Mesenchymal stem cell (in vitro differentiated cells and primary cell): Measurements from ENCODE around the gene COX7B. TPM values are rescaled to one million over a fixed set of nuclear protein-coding genes. Genes with fewer than 3 reads are reported as not detected.

Experiments used
- DNase-seq: peaks from one replicate; pipeline ENCODE4 v3.0.0-alpha.2; 2013
- H2AFZ ChIP-seq: one replicate; pipeline ENCODE4 v1.6.1; 2013; ENCODE audit warnings: low read depth, mild to moderate bottlenecking, control low read depth, inconsistent platforms, low read length, moderate library complexity
- H2AK5ac ChIP-seq: 2 replicates; pipeline ENCODE4 v1.6.1; 2013; ENCODE audit warnings: low read length, moderate library complexity, mild to moderate bottlenecking, inconsistent platforms; ENCODE audit not compliant: severe bottlenecking
- H2BK120ac ChIP-seq: one replicate; pipeline ENCODE4 v1.6.1; 2013; ENCODE audit warnings: low read depth, mild to moderate bottlenecking, inconsistent platforms, low read length, moderate library complexity
- H2BK12ac ChIP-seq, 2 experiments: one replicate each; pipeline ENCODE4 v1.6.1; 2013; ENCODE audit warnings: inconsistent platforms in 2 of 2, low read length in 2 of 2, mild to moderate bottlenecking in 2 of 2, moderate library complexity in 2 of 2, control low read depth in 1 of 2
- H2BK15ac ChIP-seq: one replicate; pipeline ENCODE4 v1.6.1; 2013; ENCODE audit warnings: mild to moderate bottlenecking, low read depth, inconsistent platforms; ENCODE audit not compliant: poor library complexity, severe bottlenecking
- H2BK5ac ChIP-seq: 2 replicates; pipeline ENCODE4 v1.6.1; 2013; ENCODE audit warnings: low read depth, mild to moderate bottlenecking, low read length, control low read depth, inconsistent platforms; ENCODE audit not compliant: poor library complexity, severe bottlenecking
- H3K14ac ChIP-seq, 2 experiments: one replicate each; pipeline ENCODE4 v1.6.1; 2013; ENCODE audit warnings: inconsistent platforms in 2 of 2, low read length in 2 of 2, control low read depth in 1 of 2, mild to moderate bottlenecking in 1 of 2, moderate library complexity in 1 of 2
- H3K18ac ChIP-seq, 2 experiments: one replicate each; pipeline ENCODE4 v1.6.1; 2013; ENCODE audit warnings: inconsistent platforms in 2 of 2, low read length in 2 of 2, control low read depth in 1 of 2, low read depth in 1 of 2, mild to moderate bottlenecking in 1 of 2
- H3K23ac ChIP-seq, 2 experiments: one replicate each; pipeline ENCODE4 v1.6.1; 2013; ENCODE audit warnings: inconsistent platforms in 2 of 2, low read length in 2 of 2, mild to moderate bottlenecking in 2 of 2, moderate library complexity in 2 of 2, control low read depth in 1 of 2
- H3K27ac ChIP-seq: 2 replicates; pipeline ENCODE4 v1.5.1; 2013; ENCODE audit warnings: mild to moderate bottlenecking, moderate library complexity, low read length, control low read depth, inconsistent platforms; ENCODE audit not compliant: poor library complexity, severe bottlenecking
- H3K27me3 ChIP-seq, 2 experiments: 2 replicates each; pipeline versions ENCODE4 v1.6.1 to v1.7.0; 2013; ENCODE audit warnings: low read length in 2 of 2, mild to moderate bottlenecking in 2 of 2, moderate library complexity in 2 of 2, control low read depth in 1 of 2, inconsistent platforms in 1 of 2; ENCODE audit not compliant: control insufficient read depth in 1 of 2, insufficient read depth in 1 of 2
- H3K36me3 ChIP-seq, 2 experiments: 2 replicates each; pipeline versions ENCODE4 v1.6.1 to v1.7.0; 2013; ENCODE audit warnings: low read length in 2 of 2, control low read depth in 1 of 2, inconsistent platforms in 1 of 2, low read depth in 1 of 2, mild to moderate bottlenecking in 1 of 2; ENCODE audit not compliant: insufficient read depth in 2 of 2, control insufficient read depth in 1 of 2
- H3K4ac ChIP-seq, 2 experiments: one replicate each; pipeline ENCODE4 v1.6.1; 2013; ENCODE audit warnings: inconsistent platforms in 2 of 2, low read length in 2 of 2, mild to moderate bottlenecking in 2 of 2, moderate library complexity in 2 of 2, control low read depth in 1 of 2, low read depth in 1 of 2
- H3K4me1 ChIP-seq: 2 replicates; pipeline ENCODE4 v1.6.1; 2013; ENCODE audit warnings: low read depth, low read length, control low read depth; ENCODE audit not compliant: control insufficient read depth, insufficient read depth
- H3K4me2 ChIP-seq: 2 replicates; pipeline ENCODE4 v1.6.1; 2013; ENCODE audit warnings: low read length, mild to moderate bottlenecking, inconsistent platforms; ENCODE audit not compliant: poor library complexity, severe bottlenecking
- H3K4me3 ChIP-seq, 2 experiments: 2 replicates each; pipeline versions ENCODE4 v1.5.1 to v1.7.0; 2013; ENCODE audit warnings: low read length in 2 of 2, mild to moderate bottlenecking in 2 of 2, control low read depth in 1 of 2, low read depth in 1 of 2; ENCODE audit not compliant: insufficient read depth in 1 of 2
- H3K79me1 ChIP-seq: replicated peaks from 2 replicates; pipeline ENCODE4 v1.6.1; 2013; ENCODE audit warnings: mild to moderate bottlenecking, control low read depth, low read length, inconsistent platforms; ENCODE audit not compliant: poor library complexity, severe bottlenecking
- H3K9ac ChIP-seq: 2 replicates; pipeline ENCODE4 v1.7.0; 2013; ENCODE audit warnings: mild to moderate bottlenecking, low read length, moderate library complexity
- H3K9me3 ChIP-seq: 2 replicates; pipeline ENCODE4 v1.7.0; 2013; ENCODE audit warnings: mild to moderate bottlenecking, low read length; ENCODE audit not compliant: control insufficient read depth
- H4K8ac ChIP-seq: one replicate; pipeline ENCODE4 v1.6.1; 2013; ENCODE audit warnings: inconsistent platforms, mild to moderate bottlenecking, low read length, moderate library complexity
- H4K91ac ChIP-seq: one replicate; pipeline ENCODE4 v1.6.1; 2013; ENCODE audit warnings: mild to moderate bottlenecking, low read length, inconsistent platforms
- WGBS: methylation state at CpG from one replicate; pipeline ENCODE4 v1.1.7; 2013; ENCODE audit warnings: mixed read lengths; 5-methylcytosine and 5-hydroxymethylcytosine counted together
- small RNA-seq: library from polyadenylated mRNA; stranded (forward); fragments of <200 nt; extraction: miRNeasy Mini kit (QIAGEN cat#:217004); gene quantifications from one replicate; pipeline ENCODE3, GENCODE V24; 2013; ENCODE audit warnings: low read depth

Gene COX7B

DNA sequence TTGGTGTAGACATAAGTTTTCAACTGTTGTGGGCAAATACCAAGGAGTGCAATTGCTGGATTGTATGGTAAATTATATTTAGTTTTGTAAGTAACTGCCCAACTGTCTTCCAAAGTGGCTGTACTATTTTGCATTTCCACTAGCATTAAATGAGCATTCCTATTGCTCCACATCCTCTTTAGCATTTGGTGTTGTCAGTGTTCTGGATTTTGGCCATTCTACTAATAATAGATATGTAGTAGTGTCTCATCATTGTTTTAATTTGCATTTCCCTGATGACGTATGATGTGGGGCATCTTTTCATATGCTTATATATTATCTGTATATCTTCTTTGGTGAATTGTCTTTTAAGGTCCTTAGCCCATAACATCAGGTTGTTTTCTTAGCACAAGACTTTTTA lies 52.9 kb downstream of the COX7B start:
- no peaks in the 10 kb centered on the region for H3K9me3 ChIP-seq
- no peak overlapping the region for H3K4ac ChIP-seq
- H3K4me2 ChIP-seq: no peak overlapping the region
- no peak overlapping the region for H3K23ac ChIP-seq
- H3K36me3 ChIP-seq: no peaks in the 10 kb centered on the region
- no peaks in the 10 kb centered on the region for H3K27me3 ChIP-seq
- no peak for DNase-seq
- H3K4me1 ChIP-seq: no peaks in the 10 kb centered on the region
- no peak overlapping the region for H2BK15ac ChIP-seq
- H3K79me1 ChIP-seq: no peaks in the 10 kb centered on the region
- H3K27ac ChIP-seq: no peak overlapping the region
- no peak overlapping the region for H4K8ac ChIP-seq
- H3K9ac ChIP-seq: no peak overlapping the region
- no peak overlapping the region for H4K91ac ChIP-seq
- no peak overlapping the region for H2BK5ac ChIP-seq
- no peak overlapping the region for H3K14ac ChIP-seq
- no peak overlapping the region for H3K4me3 ChIP-seq
- H2BK120ac ChIP-seq: no peak overlapping the region
- no peak overlapping the region for H3K18ac ChIP-seq
- no peak overlapping the region for H2BK12ac ChIP-seq
- H2AK5ac ChIP-seq: no peak overlapping the region
- no peak overlapping the region for H2AFZ ChIP-seq
- no CpG with 5 or more reads among the region's 1 CpG for WGBS

DNA sequence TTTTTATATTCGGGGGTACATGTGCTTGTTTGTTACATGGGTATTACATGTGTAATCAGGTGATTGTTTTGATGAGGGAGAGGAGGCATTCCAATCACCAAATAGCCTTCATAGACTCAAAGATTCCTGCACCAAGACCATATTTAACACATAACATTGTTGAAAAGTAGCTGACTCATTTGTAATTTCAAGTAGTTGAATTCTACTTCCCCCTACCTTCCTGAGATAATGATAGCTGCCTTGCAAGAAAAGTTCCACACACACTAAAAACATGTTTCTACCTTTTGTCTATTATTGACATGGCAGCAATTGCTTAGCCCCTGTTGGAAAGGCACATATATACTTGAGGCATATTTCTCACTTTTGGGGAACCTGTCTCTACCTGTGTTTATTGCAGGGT lies 54.0 kb downstream of the COX7B start:
- no peaks in the 10 kb centered on the region for H3K27me3 ChIP-seq
- H3K18ac ChIP-seq: no peak overlapping the region
- no peak for DNase-seq
- peak overlapping the region; percentile 26 for H3K27ac ChIP-seq
- H4K8ac ChIP-seq: no peak overlapping the region
- H3K4me3 ChIP-seq: no peak overlapping the region
- H3K79me1 ChIP-seq: no peaks in the 10 kb centered on the region
- H2AFZ ChIP-seq: no peak overlapping the region
- no peak overlapping the region for H2AK5ac ChIP-seq
- no peaks in the 10 kb centered on the region for H3K4me1 ChIP-seq
- WGBS: no CpG with 5 or more reads among the region's 1 CpG
- no peak overlapping the region for H3K23ac ChIP-seq
- peaks cover 4% of the 10 kb centered on the region for H3K9me3 ChIP-seq
- no peak overlapping the region for H3K9ac ChIP-seq
- H3K36me3 ChIP-seq: no peaks in the 10 kb centered on the region
- H2BK120ac ChIP-seq: no peak overlapping the region
- H2BK12ac ChIP-seq: no peak overlapping the region
- no peak overlapping the region for H4K91ac ChIP-seq
- H2BK15ac ChIP-seq: no peak overlapping the region
- no peak overlapping the region for H3K4ac ChIP-seq
- no peak overlapping the region for H3K4me2 ChIP-seq
- no peak overlapping the region for H2BK5ac ChIP-seq
- H3K14ac ChIP-seq: no peak overlapping the region

DNA sequence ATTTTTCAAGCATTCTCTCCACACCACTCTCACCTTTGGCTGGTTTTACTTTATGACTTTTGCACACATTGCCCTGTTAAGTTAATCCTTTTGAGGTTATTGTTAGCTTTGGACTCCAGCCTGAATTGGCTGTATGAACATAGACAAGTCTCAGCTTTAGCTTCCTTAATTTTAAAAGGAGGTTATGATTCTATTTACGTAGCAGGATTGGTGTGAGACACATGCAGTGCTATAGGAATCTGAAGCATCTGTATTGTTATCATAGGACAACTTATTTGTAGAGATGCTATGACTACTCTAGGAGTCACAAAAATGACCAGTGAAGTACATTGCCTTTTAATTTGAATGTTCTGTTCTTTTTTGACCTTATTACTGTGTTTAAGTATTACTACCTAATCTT lies 54.4 kb downstream of the COX7B start:
- H4K8ac ChIP-seq: no peak overlapping the region
- no peak overlapping the region for H3K9ac ChIP-seq

More for the DNA sequence above, 54.4 kb downstream of the COX7B start:
- Histone ChIP-seq H3K4me2 (no peak overlapping the region), H2BK5ac (no peak overlapping the region), H3K27me3 (no peaks in the 10 kb centered on the region), H3K4me3 (no peak overlapping the region), H2BK15ac (no peak overlapping the region), H3K79me1 (no peaks in the 10 kb centered on the region), H2AK5ac (no peak overlapping the region), H3K18ac (no peak overlapping the region), H3K14ac (no peak overlapping the region), H3K23ac (no peak overlapping the region), H2AFZ (no peak overlapping the region), H2BK120ac (no peak overlapping the region), H2BK12ac (no peak overlapping the region), H3K9me3 (peaks cover 5% of the 10 kb centered on the region), H4K91ac (no peak overlapping the region), H3K36me3 (no peaks in the 10 kb centered on the region), H3K4ac (no peak overlapping the region), H3K4me1 (no peaks in the 10 kb centered on the region), H3K27ac (peak overlapping the region; percentile 26)
- no peak for DNase-seq
- 73% methylated on average over 1 of the region's 1 CpG for WGBS

Small RNAs within 50 kb of the gene (small RNA-seq; reads per million reads assigned to genes)
- gene RN7SL460P: not detected
